ENCODE results near the gene RPL15. TPM values are rescaled to one million over a fixed set of nuclear protein-coding genes. Genes with fewer than 3 reads are reported as not detected.
"Not testable (repeated sequence)": the region's sequence is repeated elsewhere in the genome, so short reads cannot be mapped to it uniquely, and the experiment has no call there.

The RPL15 gene
- total RNA-seq, 1 donor from 2014 or later: 1,125 TPM

- DNase-seq (ENCODE audit: low spot score) (no peak), ATAC-seq (no peak)
- intact Hi-C loops (cut with DNase I): no loop called here
Measured at GRCh38 chr3:23886311-23886710, 30.6 kb upstream of the RPL15 start.

DNA sequence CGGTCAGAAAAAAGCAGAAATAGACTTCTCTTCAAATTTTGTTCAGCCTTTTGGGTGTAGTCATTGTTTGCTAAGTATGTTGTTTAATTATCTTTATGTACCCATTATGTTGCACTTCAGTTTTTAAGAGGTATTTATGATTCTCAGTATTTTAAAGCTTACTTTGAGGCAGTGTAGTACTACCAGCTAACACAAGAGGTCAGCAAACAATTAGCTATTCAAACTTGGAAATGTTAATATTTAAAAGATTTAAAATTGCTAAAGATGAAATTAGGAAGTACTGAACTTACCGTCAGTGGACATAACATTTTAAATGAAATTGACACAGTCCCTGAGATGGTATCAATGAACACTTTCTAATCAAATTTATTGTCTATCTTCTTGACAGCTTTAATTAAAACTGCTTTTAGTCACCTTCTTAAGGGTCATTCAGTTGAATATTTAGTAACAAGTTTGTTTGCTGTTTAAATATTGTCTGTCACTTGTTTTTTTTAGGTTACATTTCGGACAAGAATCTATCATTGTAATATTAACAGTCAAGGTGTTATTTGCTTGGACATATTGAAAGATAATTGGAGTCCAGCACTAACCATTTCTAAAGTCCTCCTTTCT is 28.2 kb upstream of the RPL15 start:
- intact Hi-C loops (cut with DNase I): no loop called here
- no peak for ATAC-seq
- DNase-seq (ENCODE audit: low spot score): no peak

GRCh38 chr3:23889386-23889785 is 27.5 kb upstream of the RPL15 start:
- ATAC-seq (no peak), DNase-seq (ENCODE audit: low spot score) (no peak)
- intact Hi-C loops (cut with DNase I): no loop called here

- ATAC-seq (no peak), DNase-seq (ENCODE audit: low spot score) (no peak)
- intact Hi-C loops (cut with DNase I): no loop called here
Measured at GRCh38 chr3:23889950-23890349, 27.0 kb upstream of the RPL15 start.

DNA sequence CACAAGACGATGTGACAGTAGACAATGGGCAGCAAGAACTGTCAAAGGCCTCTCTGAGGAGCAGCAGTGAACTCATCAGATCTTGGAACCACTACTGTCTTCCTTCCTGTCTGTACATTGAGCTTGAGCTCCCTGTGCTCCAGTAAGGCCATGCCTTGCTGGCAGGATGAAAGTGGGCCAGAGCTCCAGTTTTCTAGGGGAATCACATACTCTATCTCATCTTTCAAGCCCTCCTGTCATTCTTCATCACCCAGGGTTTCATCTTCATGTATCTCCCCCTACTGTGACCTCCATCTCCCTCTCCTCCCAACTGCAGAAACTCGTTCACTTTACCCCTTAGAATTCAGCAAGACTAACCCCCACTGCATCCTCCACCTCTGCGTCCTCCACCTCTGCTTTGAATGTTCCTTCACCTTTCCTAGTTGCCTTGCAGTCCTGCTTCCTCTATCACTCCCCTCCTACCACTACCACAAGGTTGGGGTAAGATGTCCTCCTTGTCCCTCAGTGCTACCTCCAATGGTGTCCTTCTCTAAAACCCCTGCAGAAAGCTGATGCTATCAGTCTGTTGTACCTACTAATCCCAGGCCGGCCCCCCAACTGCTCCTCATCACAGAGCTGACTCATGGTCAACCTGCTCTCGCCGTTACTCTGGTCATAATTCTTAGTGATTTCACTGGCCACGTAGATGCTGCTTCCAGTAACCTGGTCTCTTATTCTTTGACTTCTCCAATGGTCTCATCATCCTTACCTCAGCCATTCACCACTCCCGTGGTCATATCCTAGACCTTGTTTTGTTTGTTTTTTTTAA is 22.5 kb upstream of the RPL15 start:
- DNase-seq (ENCODE audit: low spot score): no peak
- ATAC-seq: peak; percentile 27
- intact Hi-C loops (cut with DNase I): loop anchor here (5.0 kb wide), 1 partner anchor 178 kb away; no protein-coding TSS in a partner anchor

GRCh38 chr3:23895181-23895580 is 21.8 kb upstream of the RPL15 start:
- ATAC-seq (no peak), DNase-seq (ENCODE audit: low spot score) (no peak)
- intact Hi-C loops (cut with DNase I): loop anchor here (5.0 kb wide), 1 partner anchor 177 kb away; no protein-coding TSS in a partner anchor

DNA sequence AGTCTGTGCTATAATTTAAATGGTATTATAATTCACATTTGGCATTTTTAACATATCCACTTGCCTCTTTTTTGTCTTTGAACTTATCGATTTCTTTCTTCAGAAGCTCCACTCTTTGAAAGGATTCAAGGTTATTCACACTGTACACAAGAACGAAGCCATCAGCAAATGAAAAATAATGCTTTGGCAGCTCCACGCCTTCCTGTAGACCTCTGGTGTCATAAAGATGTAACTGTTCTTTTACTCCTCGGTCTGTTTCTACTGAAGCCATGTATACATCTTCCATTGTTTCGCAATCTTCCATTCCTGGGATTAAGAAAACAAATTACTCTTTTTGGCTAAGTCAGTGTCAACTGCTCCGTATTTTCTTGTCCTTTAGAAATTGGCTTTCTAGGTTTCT is 16.2 kb upstream of the RPL15 start:
- no peak for ATAC-seq
- intact Hi-C loops (cut with DNase I): no loop called here

DNA sequence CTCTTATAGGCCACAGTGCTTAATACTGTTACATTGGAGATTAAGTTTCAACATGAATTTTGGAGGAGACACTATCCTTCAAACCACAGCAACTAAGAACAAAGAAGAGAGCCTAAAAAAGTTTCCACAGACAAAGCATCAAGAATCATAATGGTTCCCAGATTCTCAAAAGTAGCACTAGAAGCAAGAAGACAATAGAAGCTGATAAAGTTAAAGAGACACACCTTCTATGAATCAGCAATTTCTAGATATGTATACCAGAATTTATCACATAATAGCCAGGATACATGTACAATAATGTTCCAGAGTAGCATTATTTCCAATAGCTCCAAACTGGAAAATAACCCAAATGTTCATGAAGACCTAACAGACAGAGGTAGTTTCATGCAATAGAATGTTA is 12.4 kb upstream of the RPL15 start:
- intact Hi-C loops (cut with DNase I): no loop called here
- ATAC-seq (no peak), DNase-seq (ENCODE audit: low spot score) (no peak)

More for the DNA sequence above, 16.2 kb upstream of the RPL15 start:
- DNase-seq (ENCODE audit: low spot score): no peak

GRCh38 chr3:23909341-23909740 is 7.6 kb upstream of the RPL15 start:
- DNase-seq (ENCODE audit: low spot score) (no peak), ATAC-seq (no peak)
- intact Hi-C loops (cut with DNase I): no loop called here

- ATAC-seq (no peak), DNase-seq (ENCODE audit: low spot score) (no peak)
- intact Hi-C loops (cut with DNase I): no loop called here
Measured at GRCh38 chr3:23911397-23911796, 5.5 kb upstream of the RPL15 start.

- DNase-seq (ENCODE audit: low spot score); intact Hi-C loops (cut with DNase I); ATAC-seq: not testable (repeated sequence)
Measured at GRCh38 chr3:23912335-23912734, 4.6 kb upstream of the RPL15 start.

- intact Hi-C loops (cut with DNase I): no loop called here
- DNase-seq (ENCODE audit: low spot score) (no peak), ATAC-seq (no peak)
Measured at GRCh38 chr3:23913182-23913581, 3.8 kb upstream of the RPL15 start.

- ATAC-seq (no peak), DNase-seq (ENCODE audit: low spot score) (no peak)
- intact Hi-C loops (cut with DNase I): no loop called here
Measured at GRCh38 chr3:23913873-23914743, 2.8 kb upstream of the RPL15 start.

- DNase-seq (ENCODE audit: low spot score): no peak
- intact Hi-C loops (cut with DNase I): no loop called here
- no peak for ATAC-seq
Measured at GRCh38 chr3:23915537-23916108, 1.3 kb upstream of the RPL15 start.

GRCh38 chr3:23916152-23916885 is 613 bp upstream of the RPL15 start:
- no peak for DNase-seq (ENCODE audit: low spot score)
- intact Hi-C loops (cut with DNase I): no loop called here

GRCh38 chr3:23917679-23918303 is 859 bp downstream of the RPL15 start:
- DNase-seq (ENCODE audit: low spot score); intact Hi-C loops (cut with DNase I): not testable (repeated sequence)
- peak; percentile 75 for ATAC-seq

More at GRCh38 chr3:23916152-23916885, 613 bp upstream of the RPL15 start:
- peak; percentile 70 for ATAC-seq

DNA sequence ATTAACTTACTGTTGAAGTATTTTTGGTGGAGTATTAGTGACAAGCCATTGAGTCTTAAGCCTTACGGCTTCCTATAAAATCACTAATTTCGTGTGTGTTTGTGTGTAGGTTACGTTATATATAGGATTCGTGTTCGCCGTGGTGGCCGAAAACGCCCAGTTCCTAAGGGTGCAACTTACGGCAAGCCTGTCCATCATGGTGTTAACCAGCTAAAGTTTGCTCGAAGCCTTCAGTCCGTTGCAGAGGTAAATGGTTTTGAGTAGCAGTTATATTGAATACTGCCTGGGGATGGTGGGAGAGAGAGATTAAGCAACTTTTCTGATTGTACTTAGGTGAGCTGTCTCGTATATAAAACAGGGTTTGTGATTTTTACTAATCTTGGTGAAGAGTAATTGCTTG is 1.4 kb downstream of the RPL15 start:
- intact Hi-C loops (cut with DNase I); DNase-seq (ENCODE audit: low spot score); ATAC-seq: not testable (repeated sequence)

GRCh38 chr3:23919628-23920027 is 2.7 kb downstream of the RPL15 start:
- intact Hi-C loops (cut with DNase I): no loop called here
- ATAC-seq: no peak
- DNase-seq (ENCODE audit: low spot score): no peak

Measured in sciatic nerve (tissue), 2 donors.